GM18517 (cell line): Measurements from ENCODE around the gene TAF9.
A peak's percentile ranks its signal among the peaks of the same experiment; 100 is the strongest.
"Not testable (repeated sequence)": the region's sequence is repeated elsewhere in the genome, so short reads cannot be mapped to it uniquely, and the experiment has no call there.

Experiments used
- ATAC-seq: cut with Tn5 transposase; IDR thresholded peaks from one replicate; pipeline ENCODE4 v1.9.1; 2021; ENCODE audit warnings: mild to moderate bottlenecking, moderate library complexity; ENCODE audit not compliant: unreplicated experiment

Gene TAF9

GRCh38 chr5:69341520-69342161 lies 27.7 kb downstream of the TAF9 start:
- ATAC-seq = no peak

DNA sequence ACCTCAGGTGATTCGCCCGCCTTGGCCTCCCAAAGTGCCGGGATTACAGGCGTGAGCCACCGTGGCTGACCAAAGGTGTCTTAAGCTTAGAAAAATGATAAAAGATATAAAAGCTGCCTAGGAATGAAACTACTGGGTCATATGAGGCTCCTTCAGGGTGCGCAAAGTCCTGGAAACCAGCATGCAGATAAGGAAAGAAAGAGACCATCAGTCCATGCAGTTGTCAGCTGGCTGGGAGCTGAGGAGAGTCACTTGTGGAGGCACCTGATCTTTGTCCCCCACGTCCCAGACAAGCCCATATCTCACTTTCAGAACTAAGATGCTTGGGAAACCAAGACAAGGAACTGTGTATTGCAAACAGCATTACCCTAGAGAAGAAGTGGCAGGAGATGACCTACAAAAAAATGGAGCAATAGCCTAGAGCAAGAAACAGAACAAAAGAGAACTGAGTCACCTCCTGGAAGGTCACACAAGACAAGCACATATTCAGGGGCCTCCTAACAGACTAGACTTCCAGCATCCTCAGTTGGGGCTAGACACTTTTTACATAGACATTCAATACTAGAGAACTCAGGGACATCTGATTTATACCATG lies 33.9 kb downstream of the TAF9 start:
- no peak for ATAC-seq

DNA sequence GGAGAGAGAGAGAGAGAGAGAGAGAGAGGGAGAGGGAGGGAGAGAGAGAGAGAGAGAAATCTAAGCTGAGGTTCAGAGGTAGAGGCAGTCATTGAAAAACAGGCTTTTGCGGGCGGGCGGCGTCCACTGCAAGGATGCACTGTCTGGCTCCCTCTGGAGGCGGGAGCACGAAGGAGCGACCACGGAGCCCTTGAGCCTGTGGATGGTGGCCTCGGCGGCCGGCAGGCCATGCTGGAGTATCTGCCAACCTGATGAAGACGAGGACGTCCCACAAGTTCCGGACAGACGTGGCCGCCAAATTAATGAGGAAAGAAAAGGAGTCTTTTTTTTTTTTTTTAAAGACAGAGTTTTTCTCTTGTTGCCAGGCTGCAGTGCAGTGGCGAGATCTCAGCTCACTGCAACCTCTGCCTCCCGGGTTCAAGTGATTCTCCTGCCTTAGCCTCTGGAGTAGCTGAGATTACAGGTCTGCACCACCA lies 34.5 kb downstream of the TAF9 start:
- peak; percentile 59 for ATAC-seq

DNA sequence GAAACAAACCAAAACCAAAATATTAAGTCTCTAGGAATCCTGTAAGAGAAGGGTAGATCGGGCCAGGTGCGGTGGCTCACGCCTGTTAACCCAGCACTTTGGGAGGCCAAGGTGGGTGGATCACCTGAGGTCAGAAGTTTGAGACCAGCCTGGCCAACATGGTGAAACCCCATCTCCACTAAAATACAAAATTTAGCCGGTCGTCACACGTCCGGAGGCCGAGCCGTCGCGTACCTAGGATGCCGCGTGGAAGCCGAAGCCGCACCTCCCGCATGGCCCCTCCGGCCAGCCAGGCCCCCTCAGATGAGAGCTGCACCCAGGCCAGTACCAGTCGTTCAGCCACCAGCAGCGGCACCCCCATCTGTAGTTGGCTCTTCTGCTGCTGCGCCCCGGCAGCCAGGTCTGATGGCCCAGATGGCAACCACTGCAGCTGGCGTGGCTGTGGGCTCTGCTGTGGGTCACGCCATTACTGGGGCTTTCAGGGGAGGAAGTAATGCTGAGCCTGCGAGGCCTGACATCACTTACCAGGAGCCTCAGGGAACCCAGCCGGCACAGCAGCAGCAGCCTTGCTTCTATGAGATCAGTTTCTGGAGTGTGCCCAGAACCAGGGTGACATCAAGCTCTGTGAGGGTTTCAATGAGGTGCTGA lies 35.5 kb downstream of the TAF9 start:
- not testable (repeated sequence) for ATAC-seq

- no peak for ATAC-seq
Measured at GRCh38 chr5:69331528-69332445, 37.5 kb downstream of the TAF9 start.

DNA sequence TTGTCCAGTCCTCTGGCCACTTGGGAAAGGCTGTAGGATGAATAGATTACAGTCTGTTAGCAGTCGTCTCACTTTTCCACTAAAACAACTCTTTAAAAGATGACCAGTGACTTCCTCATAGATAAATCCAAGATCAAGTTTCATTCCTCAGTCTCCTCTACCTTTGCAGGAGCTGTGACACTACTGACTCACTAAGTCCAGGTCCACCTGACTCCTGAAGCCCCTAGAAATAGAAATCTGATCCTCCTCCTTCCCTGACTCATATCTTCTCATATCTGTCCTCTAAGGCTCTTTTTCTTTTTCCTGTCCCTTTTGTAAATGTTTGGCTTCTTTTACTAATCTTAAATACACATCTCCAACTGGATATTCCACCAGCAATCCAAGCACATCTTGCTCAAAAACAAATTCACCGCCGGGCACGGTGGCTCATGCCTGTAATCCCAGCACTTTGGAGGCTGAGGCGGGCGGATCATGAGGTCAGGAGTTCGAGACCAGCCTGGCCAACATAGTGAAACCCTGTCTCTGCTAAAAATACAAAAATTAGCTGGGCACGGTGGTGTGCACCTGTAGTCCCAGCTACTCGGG lies 39.3 kb downstream of the TAF9 start:
- ATAC-seq = no peak

- ATAC-seq = no peak
Measured at GRCh38 chr5:69326365-69326764, 43.0 kb downstream of the TAF9 start.

DNA sequence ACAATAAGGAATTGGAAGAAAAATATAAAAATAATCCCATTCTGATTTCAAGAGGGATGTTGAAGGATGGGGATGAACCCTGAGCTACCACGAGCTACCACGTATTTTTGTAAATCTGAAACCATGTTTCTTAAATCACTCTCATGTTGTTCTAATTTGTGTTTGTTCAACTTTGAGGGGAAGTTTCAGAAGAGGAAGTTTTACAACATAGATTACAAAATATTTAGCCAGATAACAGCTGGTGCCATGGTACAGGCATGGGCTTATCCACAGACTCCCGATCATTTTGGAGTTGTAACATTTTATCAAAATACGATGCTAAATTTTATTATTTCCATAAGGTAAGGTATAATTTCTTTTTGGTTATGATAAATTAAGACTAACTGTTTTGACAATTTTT lies 51.9 kb downstream of the TAF9 start:
- no peak for ATAC-seq

- no peak for ATAC-seq
Measured at GRCh38 chr5:69315972-69316371, 53.3 kb downstream of the TAF9 start.
